Endodermal cell (in vitro differentiated cells): ENCODE results near the gene UBE3C. TPM values are rescaled to one million over a fixed set of nuclear protein-coding genes. Genes with fewer than 3 reads are reported as not detected.

ENCODE experiments used
- DNase-seq: peaks from one replicate; pipeline ENCODE4 v3.0.0-alpha.2; 2017
- H3K27ac ChIP-seq: 2 replicates; pipeline ENCODE4 v1.5.1; 2013; ENCODE audit warnings: mild to moderate bottlenecking, low read depth, low read length, moderate library complexity
- H3K27me3 ChIP-seq: 2 replicates; pipeline ENCODE4 v1.6.1; 2013; ENCODE audit warnings: mild to moderate bottlenecking, low read length, moderate library complexity; ENCODE audit not compliant: insufficient read depth, control insufficient read depth, poor library complexity, severe bottlenecking
- H3K36me3 ChIP-seq: 2 replicates; pipeline ENCODE4 v1.7.0; 2013; ENCODE audit warnings: mild to moderate bottlenecking, low read length, moderate library complexity; ENCODE audit not compliant: control insufficient read depth, insufficient read depth
- H3K4me1 ChIP-seq: one replicate; pipeline ENCODE4 v1.7.0; 2013; ENCODE audit warnings: low read length; ENCODE audit not compliant: control insufficient read depth, insufficient read depth
- H3K4me3 ChIP-seq: 2 replicates; pipeline ENCODE4 v1.5.1; 2013; ENCODE audit warnings: mild to moderate bottlenecking, low read length, moderate library complexity
- H3K9ac ChIP-seq: 2 replicates; pipeline ENCODE4 v1.6.1; 2013; ENCODE audit warnings: mild to moderate bottlenecking, low read length, moderate library complexity; ENCODE audit not compliant: poor library complexity, severe bottlenecking; ENCODE audit errors: extremely low read depth
- H3K9me3 ChIP-seq: 2 replicates; pipeline ENCODE4 v1.6.1; 2013; ENCODE audit warnings: mild to moderate bottlenecking, low read length, moderate library complexity; ENCODE audit not compliant: control insufficient read depth
- H3K27ac Mint-ChIP-seq: 2 replicates; pipeline ENCODE4 v1.8.0; 2020; ENCODE audit warnings: mixed read lengths
- H3K27me3 Mint-ChIP-seq: 2 replicates; pipeline ENCODE4 v1.8.0; 2021; ENCODE audit warnings: mild to moderate bottlenecking, mixed read lengths; ENCODE audit not compliant: insufficient read depth
- H3K36me3 Mint-ChIP-seq: 2 replicates; pipeline ENCODE4 v1.8.0; 2020; ENCODE audit warnings: low read depth, mixed read lengths
- H3K4me1 Mint-ChIP-seq: 2 replicates; pipeline ENCODE4 v1.8.0; 2020; ENCODE audit warnings: mixed read lengths
- H3K4me3 Mint-ChIP-seq: 2 replicates; pipeline ENCODE4 v1.8.0; 2020; ENCODE audit warnings: mild to moderate bottlenecking, moderate library complexity, mixed read lengths
- H3K9me3 Mint-ChIP-seq: 2 replicates; pipeline ENCODE4 v1.8.0; 2020; ENCODE audit warnings: mild to moderate bottlenecking, mixed read lengths
- WGBS, 2 experiments: methylation state at CpG; one replicate each; pipeline versions ENCODE4 v1.1.5 to v1.1.7; 2013; ENCODE audit warnings: missing lambda C conversion rate in 2 of 2, mixed read lengths in 1 of 2; ENCODE audit not compliant: insufficient coverage in 1 of 2, insufficient read length in 1 of 2; 5-methylcytosine and 5-hydroxymethylcytosine counted together
- total RNA-seq, 2 donors: library from RNA; stranded (reverse); fragmentation: NEBNext Ultra II Directional in 1 of 2; extraction: Animal tissue kit (Norgen Biotek cat#: 25700) in 1 of 2; gene quantifications; 2 replicates in 1 of 2; 3 replicates in 1 of 2; pipeline ENCODE4 v1.2.1, GENCODE V29; 2021
- TF ChIP-seq, protein P1 (sequence below): fragments of 200-600 bp; sonication (generic); conservative IDR thresholded peaks from 2 replicates; pipeline ENCODE4 v1.5.0; 2021; ENCODE audit warnings: antibody characterized with exemption, mild to moderate bottlenecking

The UBE3C gene
- total RNA-seq, 2 donors from 2014 or later, result 53.4 to 55.9 TPM

DNA sequence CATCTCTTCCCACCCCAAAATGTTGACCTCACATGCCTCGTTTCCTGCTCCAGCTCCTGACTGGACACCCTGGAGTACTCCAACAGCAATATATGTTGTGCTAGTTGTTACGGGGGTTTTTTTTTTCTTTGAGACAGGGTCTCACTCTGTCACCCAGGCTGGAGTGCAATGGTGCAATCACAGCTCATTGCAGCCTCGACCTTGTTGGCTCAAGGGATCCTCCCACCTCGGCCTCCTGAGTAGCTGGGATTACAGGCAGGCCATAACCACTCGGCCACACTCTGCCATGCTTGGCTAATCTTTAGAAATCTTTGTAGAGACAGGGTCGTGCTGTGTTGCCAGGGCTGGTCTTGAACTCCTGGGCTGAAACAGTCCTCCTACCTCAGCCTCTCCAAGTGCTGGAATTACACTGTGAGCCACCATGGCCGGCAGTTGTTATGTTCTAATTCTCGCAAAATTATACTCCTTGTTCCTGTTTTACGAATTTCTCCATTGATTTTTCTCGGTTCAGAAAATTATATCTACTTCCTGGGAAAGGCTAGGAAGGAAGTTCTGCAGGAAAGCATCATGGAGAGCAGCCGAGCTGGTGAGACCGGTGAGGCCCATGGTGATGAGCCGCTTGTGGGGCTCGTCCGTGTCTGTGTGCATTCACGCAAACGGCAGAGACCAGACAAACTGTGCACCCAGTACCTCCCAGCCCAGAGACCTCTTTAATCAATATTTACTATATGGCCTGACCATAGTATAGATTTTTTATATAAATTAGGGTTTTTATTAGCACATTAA, 145.7 kb downstream of the UBE3C start:
- TF ChIP-seq, protein P1, sequence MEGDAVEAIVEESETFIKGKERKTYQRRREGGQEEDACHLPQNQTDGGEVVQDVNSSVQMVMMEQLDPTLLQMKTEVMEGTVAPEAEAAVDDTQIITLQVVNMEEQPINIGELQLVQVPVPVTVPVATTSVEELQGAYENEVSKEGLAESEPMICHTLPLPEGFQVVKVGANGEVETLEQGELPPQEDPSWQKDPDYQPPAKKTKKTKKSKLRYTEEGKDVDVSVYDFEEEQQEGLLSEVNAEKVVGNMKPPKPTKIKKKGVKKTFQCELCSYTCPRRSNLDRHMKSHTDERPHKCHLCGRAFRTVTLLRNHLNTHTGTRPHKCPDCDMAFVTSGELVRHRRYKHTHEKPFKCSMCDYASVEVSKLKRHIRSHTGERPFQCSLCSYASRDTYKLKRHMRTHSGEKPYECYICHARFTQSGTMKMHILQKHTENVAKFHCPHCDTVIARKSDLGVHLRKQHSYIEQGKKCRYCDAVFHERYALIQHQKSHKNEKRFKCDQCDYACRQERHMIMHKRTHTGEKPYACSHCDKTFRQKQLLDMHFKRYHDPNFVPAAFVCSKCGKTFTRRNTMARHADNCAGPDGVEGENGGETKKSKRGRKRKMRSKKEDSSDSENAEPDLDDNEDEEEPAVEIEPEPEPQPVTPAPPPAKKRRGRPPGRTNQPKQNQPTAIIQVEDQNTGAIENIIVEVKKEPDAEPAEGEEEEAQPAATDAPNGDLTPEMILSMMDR, result no peak
- Mint-ChIP-seq H3K9me3 (peaks cover 34% of the 10 kb centered on the region), H3K4me1 (peaks cover 2% of the 10 kb centered on the region), H3K27me3 (no peaks in the 10 kb centered on the region), H3K4me3 (no peak overlapping the region), H3K36me3 (peaks cover 7% of the 10 kb centered on the region), H3K27ac (no peak overlapping the region)
- Histone ChIP-seq H3K4me3 (no peak overlapping the region), H3K9me3 (peaks cover 8% of the 10 kb centered on the region), H3K27ac (no peak overlapping the region), H3K36me3 (no peaks in the 10 kb centered on the region), H3K4me1 (no peaks in the 10 kb centered on the region), H3K27me3 (no peaks in the 10 kb centered on the region), H3K9ac (no peak overlapping the region)
- no peak for DNase-seq
- 87 to 95% methylated on average over 8 to 17 of the region's 17 CpGs for WGBS, 2 experiments

DNA sequence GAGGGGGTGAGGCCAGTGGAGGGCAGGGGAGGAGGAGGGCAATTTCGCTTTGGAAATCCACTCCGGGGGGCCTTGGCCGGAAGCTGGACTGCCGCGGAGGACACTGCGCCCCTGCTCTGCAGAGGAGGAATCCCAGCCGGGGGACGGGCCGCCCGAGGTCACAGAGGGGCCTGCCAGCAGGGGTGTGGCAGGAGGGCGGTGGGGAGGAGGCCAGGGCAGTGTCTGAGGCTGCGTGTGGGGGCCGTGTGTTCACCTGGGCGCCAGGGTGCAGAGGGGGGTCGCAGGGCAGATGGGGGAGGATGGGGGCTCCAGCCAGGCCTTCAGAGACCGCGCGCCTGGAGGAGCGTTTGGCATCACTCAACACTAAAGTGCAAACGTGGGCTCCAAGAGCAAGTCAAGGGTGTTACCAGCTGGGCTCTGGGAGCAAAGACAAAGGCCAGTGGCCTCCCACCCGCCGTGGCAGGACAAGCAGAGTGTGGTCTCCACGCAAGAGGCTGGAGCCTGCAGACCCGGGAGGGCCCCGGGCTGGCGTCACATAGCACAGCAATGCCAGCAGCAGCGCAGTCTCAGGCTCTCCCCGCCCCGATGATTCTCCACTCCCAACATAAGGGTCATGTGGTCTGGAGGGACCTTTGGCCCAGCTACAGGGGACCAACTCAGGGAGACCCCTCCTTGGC, 152.8 kb downstream of the UBE3C start:
- Mint-ChIP-seq H3K4me3 (no peak overlapping the region), H3K27ac (no peak overlapping the region), H3K4me1 (peaks cover 2% of the 10 kb centered on the region), H3K36me3 (peaks cover 7% of the 10 kb centered on the region), H3K27me3 (no peaks in the 10 kb centered on the region), H3K9me3 (peaks cover 18% of the 10 kb centered on the region)
- Histone ChIP-seq H3K27ac (no peak overlapping the region), H3K9ac (no peak overlapping the region), H3K27me3 (no peaks in the 10 kb centered on the region), H3K36me3 (no peaks in the 10 kb centered on the region), H3K9me3 (no peaks in the 10 kb centered on the region), H3K4me3 (no peak overlapping the region), H3K4me1 (no peaks in the 10 kb centered on the region)
- no peak for DNase-seq
- WGBS, 2 experiments, result 92 to 93% methylated on average over 12 to 29 of the region's 29 CpGs
- TF ChIP-seq, protein P1, result no peak

DNA sequence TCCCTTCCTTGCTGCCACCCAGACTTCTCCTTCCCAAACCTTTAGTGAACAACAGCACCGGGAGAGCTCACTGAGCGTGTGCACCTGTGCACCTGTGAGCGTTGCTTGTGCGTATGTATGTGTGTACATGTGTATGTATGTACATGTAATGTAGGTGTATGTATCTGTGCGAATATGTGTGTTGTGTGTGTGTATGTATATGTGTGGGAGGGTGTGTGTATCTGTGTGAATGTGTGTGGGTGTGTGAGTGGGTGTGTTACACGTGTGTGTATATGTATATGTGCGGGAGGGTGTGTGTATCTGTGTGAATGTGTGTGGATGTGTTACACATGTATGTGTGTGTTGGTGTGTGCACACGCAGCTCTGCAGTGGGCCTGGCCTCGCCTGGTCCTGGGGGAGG, 153.5 kb downstream of the UBE3C start:
- Mint-ChIP-seq H3K4me3 (no peak overlapping the region), H3K9me3 (peaks cover 18% of the 10 kb centered on the region), H3K27me3 (no peaks in the 10 kb centered on the region), H3K27ac (no peak overlapping the region), H3K36me3 (peaks cover 7% of the 10 kb centered on the region), H3K4me1 (peaks cover 2% of the 10 kb centered on the region)
- H3K9ac ChIP-seq, result no peak overlapping the region
- no peak for DNase-seq
- H3K9me3 ChIP-seq, result no peaks in the 10 kb centered on the region
- no peaks in the 10 kb centered on the region for H3K4me1 ChIP-seq
- 93% methylated on average over 5 to 9 of the region's 9 CpGs for WGBS, 2 experiments
- H3K4me3 ChIP-seq, result no peak overlapping the region
- TF ChIP-seq, protein P1, result no peak
- no peaks in the 10 kb centered on the region for H3K36me3 ChIP-seq
- H3K27me3 ChIP-seq, result no peaks in the 10 kb centered on the region
- H3K27ac ChIP-seq, result no peak overlapping the region
